HG02973 (cell line): ENCODE results near the gene RPS21.
"Not testable (repeated sequence)": the region's sequence is repeated elsewhere in the genome, so short reads cannot be mapped to it uniquely, and the experiment has no call there.

ENCODE experiments used
- ATAC-seq: cut with Tn5 transposase; IDR thresholded peaks from one replicate; pipeline ENCODE4 v1.9.1; 2021; ENCODE audit warnings: moderate library complexity; ENCODE audit not compliant: unreplicated experiment

Gene RPS21

GRCh38 chr20:62423326-62423706 is 36.4 kb downstream of the RPS21 start:
- ATAC-seq, result no peak

GRCh38 chr20:62424249-62425107 is 37.6 kb downstream of the RPS21 start:
- ATAC-seq, result no peak

- no peak for ATAC-seq
Measured at GRCh38 chr20:62425281-62426058, 38.6 kb downstream of the RPS21 start.

- not testable (repeated sequence) for ATAC-seq
Measured at GRCh38 chr20:62426059-62426348, 39.1 kb downstream of the RPS21 start.

- no peak for ATAC-seq
Measured at GRCh38 chr20:62426699-62427131, 39.8 kb downstream of the RPS21 start.

GRCh38 chr20:62427172-62428001 is 40.5 kb downstream of the RPS21 start, which contains the start of gene RBBP8NL:
TSS of gene RBBP8NL (minus strand) at chr20:62427539. CDS start at chr20:62419647, 7,892 bp downstream.
- no peak for ATAC-seq

GRCh38 chr20:62428002-62428372 is 41.1 kb downstream of the RPS21 start:
- ATAC-seq, result no peak

GRCh38 chr20:62428396-62429295 is 41.7 kb downstream of the RPS21 start:
- ATAC-seq, result no peak

GRCh38 chr20:62429455-62430310 is 42.8 kb downstream of the RPS21 start:
- no peak for ATAC-seq

GRCh38 chr20:62430311-62430853 is 43.5 kb downstream of the RPS21 start:
- no peak for ATAC-seq

GRCh38 chr20:62430866-62431447 is 44.1 kb downstream of the RPS21 start:
- no peak for ATAC-seq

GRCh38 chr20:62433658-62434497 is 47.0 kb downstream of the RPS21 start:
- ATAC-seq, result no peak

GRCh38 chr20:62436692-62437091 is 49.8 kb downstream of the RPS21 start:
- ATAC-seq, result no peak

- no peak for ATAC-seq
Measured at GRCh38 chr20:62437496-62437895, 50.6 kb downstream of the RPS21 start.

- ATAC-seq, result no peak
Measured at GRCh38 chr20:62437927-62438326, 51.0 kb downstream of the RPS21 start.
